Measurements from ENCODE around the gene MSMO1. TPM values are rescaled to one million over a fixed set of nuclear protein-coding genes. Genes with fewer than 3 reads are reported as not detected.

The MSMO1 gene
- total RNA-seq, 1 donor from 2014 or later = 43.5 TPM

DNA sequence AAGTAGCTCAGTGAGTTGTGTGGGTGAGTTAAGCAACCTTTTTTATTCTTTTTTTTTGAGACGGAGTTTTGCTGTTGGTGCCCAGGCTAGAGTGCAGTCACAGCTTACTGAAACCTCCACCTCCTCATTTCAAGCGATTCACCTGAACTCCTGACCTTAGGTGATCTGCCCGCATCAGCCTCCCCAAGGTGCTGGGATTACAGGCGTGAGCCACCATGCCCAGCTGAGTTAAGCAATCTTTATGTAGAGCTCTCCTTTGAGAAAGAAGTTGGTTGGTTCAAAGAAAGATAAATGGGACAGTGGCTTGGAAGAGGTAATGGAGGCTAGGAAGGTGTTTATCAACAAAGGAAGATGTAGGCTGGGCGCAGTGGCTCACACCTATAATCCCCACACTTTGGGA is 3.2 kb downstream of the MSMO1 start:
- Histone ChIP-seq H3K4me1 (peaks cover 47% of the 10 kb centered on the region), H3K36me3 (no peaks in the 10 kb centered on the region), H3K9me3 (no peaks in the 10 kb centered on the region), H3K27me3 (no peaks in the 10 kb centered on the region), H3K27ac (no peak overlapping the region), H3K4me3 (no peak overlapping the region)
- no peak for DNase-seq (ENCODE audit: extremely low spot score in 2 of 2)
- TF ChIP-seq POLR2A (IDR thresholded peaks at IDR 0.05) = no peak
- TF ChIP-seq, protein P1, sequence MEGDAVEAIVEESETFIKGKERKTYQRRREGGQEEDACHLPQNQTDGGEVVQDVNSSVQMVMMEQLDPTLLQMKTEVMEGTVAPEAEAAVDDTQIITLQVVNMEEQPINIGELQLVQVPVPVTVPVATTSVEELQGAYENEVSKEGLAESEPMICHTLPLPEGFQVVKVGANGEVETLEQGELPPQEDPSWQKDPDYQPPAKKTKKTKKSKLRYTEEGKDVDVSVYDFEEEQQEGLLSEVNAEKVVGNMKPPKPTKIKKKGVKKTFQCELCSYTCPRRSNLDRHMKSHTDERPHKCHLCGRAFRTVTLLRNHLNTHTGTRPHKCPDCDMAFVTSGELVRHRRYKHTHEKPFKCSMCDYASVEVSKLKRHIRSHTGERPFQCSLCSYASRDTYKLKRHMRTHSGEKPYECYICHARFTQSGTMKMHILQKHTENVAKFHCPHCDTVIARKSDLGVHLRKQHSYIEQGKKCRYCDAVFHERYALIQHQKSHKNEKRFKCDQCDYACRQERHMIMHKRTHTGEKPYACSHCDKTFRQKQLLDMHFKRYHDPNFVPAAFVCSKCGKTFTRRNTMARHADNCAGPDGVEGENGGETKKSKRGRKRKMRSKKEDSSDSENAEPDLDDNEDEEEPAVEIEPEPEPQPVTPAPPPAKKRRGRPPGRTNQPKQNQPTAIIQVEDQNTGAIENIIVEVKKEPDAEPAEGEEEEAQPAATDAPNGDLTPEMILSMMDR (IDR thresholded peaks at IDR 0.05) = no peak
- no peak for TF ChIP-seq POLR2AphosphoS5 (IDR thresholded peaks at IDR 0.05; ENCODE audit: insufficient read depth in 1 of 2, low read depth in 1 of 2)
- intact Hi-C loops (cut with DNase I) = no loop called here

DNA sequence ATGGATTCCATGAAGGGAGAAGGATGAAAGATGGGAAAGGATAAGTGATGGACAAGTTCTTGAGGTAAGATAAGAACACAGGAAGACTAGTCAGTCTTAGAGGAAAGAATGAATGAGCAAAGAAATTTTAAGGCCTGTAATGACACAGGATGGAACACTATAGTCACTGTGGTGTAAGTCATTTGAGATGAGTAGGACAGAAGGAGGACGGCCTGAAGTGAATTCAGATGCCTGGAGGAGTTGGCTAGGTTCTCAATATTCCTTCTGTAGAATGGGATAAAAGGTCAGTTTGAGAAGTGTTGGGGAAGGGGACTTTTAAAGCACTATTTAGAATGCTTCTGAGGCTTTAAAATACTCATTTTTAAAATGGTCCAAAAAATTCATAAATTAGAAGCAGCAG is 3.9 kb downstream of the MSMO1 start:
- Histone ChIP-seq H3K4me3 (no peak overlapping the region), H3K4me1 (peaks cover 42% of the 10 kb centered on the region), H3K36me3 (no peaks in the 10 kb centered on the region)

DNA sequence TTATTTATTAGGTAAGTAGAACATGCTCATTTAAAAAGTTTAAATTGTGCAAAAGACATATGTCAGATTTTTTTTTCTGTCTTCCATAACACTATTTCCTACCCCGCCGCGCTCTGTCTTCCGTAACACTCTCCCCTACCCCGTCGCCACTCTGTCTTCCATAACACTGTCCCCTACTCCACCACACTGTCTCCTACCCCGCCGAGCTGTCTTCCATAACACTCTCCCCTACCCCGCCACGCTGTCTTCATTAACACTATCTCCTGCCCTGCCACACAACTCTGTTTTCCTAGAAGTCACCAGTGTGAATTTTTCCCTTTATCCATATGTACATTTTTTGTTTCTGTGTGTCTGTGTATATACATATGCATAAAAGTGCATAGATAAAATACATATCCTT is 4.4 kb downstream of the MSMO1 start:
- no peak for TF ChIP-seq POLR2AphosphoS5 (IDR thresholded peaks at IDR 0.05; ENCODE audit: insufficient read depth in 1 of 2, low read depth in 1 of 2)
- TF ChIP-seq POLR2A (IDR thresholded peaks at IDR 0.05) = no peak
- TF ChIP-seq, protein P1 (IDR thresholded peaks at IDR 0.05) = no peak
- no peaks in the 10 kb centered on the region for H3K9me3 ChIP-seq
- no peak overlapping the region for H3K4me3 ChIP-seq
- H3K27me3 ChIP-seq = no peaks in the 10 kb centered on the region
- no peak for DNase-seq (ENCODE audit: extremely low spot score in 2 of 2)
- no peak overlapping the region for H3K27ac ChIP-seq
- H3K4me1 ChIP-seq = peaks cover 38% of the 10 kb centered on the region
- no peaks in the 10 kb centered on the region for H3K36me3 ChIP-seq
- intact Hi-C loops (cut with DNase I) = no loop called here

More for the DNA sequence above, 3.9 kb downstream of the MSMO1 start:
- no peaks in the 10 kb centered on the region for H3K9me3 ChIP-seq
- TF ChIP-seq POLR2AphosphoS5 (IDR thresholded peaks at IDR 0.05; ENCODE audit: insufficient read depth in 1 of 2, low read depth in 1 of 2) = no peak
- TF ChIP-seq, protein P1 (IDR thresholded peaks at IDR 0.05) = no peak
- no peak for TF ChIP-seq POLR2A (IDR thresholded peaks at IDR 0.05)
- H3K27ac ChIP-seq = no peak overlapping the region
- H3K27me3 ChIP-seq = no peaks in the 10 kb centered on the region
- intact Hi-C loops (cut with DNase I) = no loop called here
- DNase-seq (ENCODE audit: extremely low spot score in 2 of 2) = no peak

DNA sequence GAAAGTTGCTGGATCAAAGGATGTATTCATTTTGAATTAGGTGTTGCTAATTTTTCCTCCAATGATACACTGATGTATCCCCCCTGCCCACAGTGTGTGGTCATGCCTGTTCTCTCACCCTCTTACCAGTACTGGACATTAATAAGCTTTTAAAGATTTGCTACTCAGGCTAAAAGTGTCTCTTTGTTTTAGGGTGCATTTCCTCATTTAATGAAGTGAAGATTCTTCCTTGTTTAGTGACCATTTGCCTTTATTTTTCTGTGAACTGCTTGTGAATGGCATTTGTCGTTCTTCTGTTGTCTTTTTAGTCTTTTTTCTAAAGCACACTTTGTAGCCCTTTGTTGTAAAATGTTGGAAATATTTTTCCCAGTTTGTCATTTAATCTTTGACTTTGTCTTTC is 5.0 kb downstream of the MSMO1 start:
- intact Hi-C loops (cut with DNase I) = no loop called here
- Histone ChIP-seq H3K27ac (no peak overlapping the region), H3K4me1 (peaks cover 38% of the 10 kb centered on the region), H3K27me3 (no peaks in the 10 kb centered on the region), H3K36me3 (no peaks in the 10 kb centered on the region), H3K9me3 (no peaks in the 10 kb centered on the region), H3K4me3 (no peak overlapping the region)
- TF ChIP-seq POLR2AphosphoS5 (IDR thresholded peaks at IDR 0.05; ENCODE audit: insufficient read depth in 1 of 2, low read depth in 1 of 2) (no peak), POLR2A (IDR thresholded peaks at IDR 0.05) (no peak)
- TF ChIP-seq, protein P1 (IDR thresholded peaks at IDR 0.05) = no peak
- no peak for DNase-seq (ENCODE audit: extremely low spot score in 2 of 2)

DNA sequence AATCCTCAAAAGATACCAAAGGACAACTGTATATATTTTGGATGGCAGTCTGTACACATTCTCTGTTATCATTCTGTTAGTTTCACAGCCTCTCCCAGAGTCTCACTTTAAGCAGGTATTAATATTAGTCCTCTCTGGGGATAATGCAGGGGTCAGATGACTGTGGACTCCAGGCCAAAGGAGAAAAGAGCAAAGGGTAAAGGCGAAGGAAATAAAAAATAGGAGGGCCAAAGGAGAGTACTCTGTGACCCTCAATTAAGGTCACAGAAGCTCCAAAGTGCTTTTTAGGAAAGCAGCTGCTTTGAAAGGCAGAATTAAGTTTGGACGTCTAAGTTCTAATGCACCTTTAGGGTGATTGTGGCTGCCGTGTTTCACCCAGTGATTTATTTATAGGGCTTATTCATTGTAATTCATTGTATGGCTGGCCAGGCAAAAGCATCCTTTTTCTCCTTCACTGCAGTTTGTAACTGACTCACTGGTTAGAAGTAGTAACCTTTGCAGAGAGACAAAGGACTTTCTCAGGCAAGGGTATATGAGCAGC is 7.8 kb downstream of the MSMO1 start:
- intact Hi-C loops (cut with DNase I) = no loop called here
- H3K27me3 ChIP-seq = no peaks in the 10 kb centered on the region
- TF ChIP-seq POLR2AphosphoS5 (IDR thresholded peaks at IDR 0.05; ENCODE audit: insufficient read depth in 1 of 2, low read depth in 1 of 2) = no peak
- no peak for TF ChIP-seq POLR2A (IDR thresholded peaks at IDR 0.05)
- TF ChIP-seq, protein P1 (IDR thresholded peaks at IDR 0.05) = no peak
- H3K36me3 ChIP-seq = peaks cover 0 to 3% of the 10 kb centered on the region in 2 donors
- no peak overlapping the region for H3K27ac ChIP-seq
- H3K4me1 ChIP-seq = peaks cover 17% of the 10 kb centered on the region
- H3K4me3 ChIP-seq = no peak overlapping the region
- no peak for DNase-seq (ENCODE audit: extremely low spot score in 2 of 2)
- H3K9me3 ChIP-seq = no peaks in the 10 kb centered on the region

Measured in vagina (tissue), 2 donors.